PC-9 (cell line): Measurements from ENCODE around the gene SERPINB8. TPM values are rescaled to one million over a fixed set of nuclear protein-coding genes. Genes with fewer than 3 reads are reported as not detected.

Experiments used
- BruUV-seq: library from RNA; stranded (reverse); fragments of 400-500 nt; replicated peaks from 2 replicates; lab custom pipeline; 2021; lab: Mats Ljungman, UMichigan
- CTCF ChIA-PET: fragments of 300-600 bp; sonication (Branson Sonifier 250); formaldehyde crosslinking; loops from one replicate; lab custom pipeline; 2022; ENCODE audit warnings: antibody characterized with exemption; lab: Charles Lee
- POLR2A ChIA-PET: fragments of 300-600 bp; sonication (Branson Sonifier 250); formaldehyde crosslinking; loops from one replicate; lab custom pipeline; 2022; ENCODE audit warnings: antibody characterized with exemption; ENCODE audit not compliant: unreplicated experiment; lab: Charles Lee
- DNase-seq, 2 experiments: peaks; one replicate each; pipeline versions ENCODE4 v3.0.0 to v3.0.0-alpha.2; 2015 to 2022; ENCODE audit warnings: mixed read lengths in 1 of 2
- H2AFZ ChIP-seq: fragments of 200-600 bp; sonication (generic); 2 replicates; pipeline ENCODE4 v1.8.1; 2017; ENCODE audit warnings: antibody characterized with exemption
- H3F3A ChIP-seq: fragments of 200-600 bp; sonication (generic); 2 replicates; pipeline ENCODE4 v1.8.1; 2017; ENCODE audit warnings: antibody characterized with exemption, mild to moderate bottlenecking, low read depth; ENCODE audit not compliant: insufficient read depth
- H3K27ac ChIP-seq: fragments of 200-600 bp; sonication (generic); 2 replicates; pipeline ENCODE4 v1.6.1; 2016; ENCODE audit warnings: mixed run types
- H3K27me3 ChIP-seq: fragments of 200-600 bp; sonication (generic); 2 replicates; pipeline ENCODE4 v1.6.1; 2016; ENCODE audit warnings: low read depth, mixed run types; ENCODE audit not compliant: insufficient read depth
- H3K36me3 ChIP-seq: fragments of 200-600 bp; sonication (generic); 2 replicates; pipeline ENCODE4 v1.6.1; 2016; ENCODE audit warnings: low read depth, mixed run types
- H3K4me1 ChIP-seq: fragments of 200-600 bp; sonication (generic); replicated peaks from 2 replicates; pipeline ENCODE4 v1.6.1; 2016; ENCODE audit warnings: mixed run types; ENCODE audit not compliant: insufficient read depth
- H3K4me2 ChIP-seq: fragments of 200-600 bp; sonication (generic); 2 replicates; pipeline ENCODE4 v1.6.1; 2017; ENCODE audit warnings: mixed run types
- H3K4me3 ChIP-seq: fragments of 200-600 bp; sonication (generic); 2 replicates; pipeline ENCODE4 v1.6.1; 2016; ENCODE audit warnings: mixed run types
- H3K79me2 ChIP-seq: fragments of 200-600 bp; sonication (generic); 2 replicates; pipeline ENCODE4 v1.6.1; 2017; ENCODE audit warnings: low read depth, mixed run types
- H3K9me2 ChIP-seq: fragments of 200-600 bp; sonication (generic); 2 replicates; pipeline ENCODE4 v1.8.1; 2017; ENCODE audit warnings: mild to moderate bottlenecking; ENCODE audit not compliant: insufficient read depth
- H3K9me3 ChIP-seq: fragments of 200-600 bp; sonication (generic); 2 replicates; pipeline ENCODE4 v1.8.1; 2016; ENCODE audit warnings: low read depth; ENCODE audit not compliant: insufficient read depth
- H4K20me1 ChIP-seq: fragments of 200-600 bp; sonication (generic); 2 replicates; pipeline ENCODE4 v1.8.1; 2017; ENCODE audit not compliant: insufficient read depth
- CTCF ChIP-seq: fragments of 200-600 bp; sonication (generic); conservative IDR thresholded peaks from 2 replicates; pipeline ENCODE4 v1.6.1; 2017; ENCODE audit warnings: mixed run types, antibody characterized with exemption, mild to moderate bottlenecking, moderate library complexity
- EZH2 ChIP-seq: fragments of 200-600 bp; sonication (generic); IDR thresholded peaks from 2 replicates; pipeline ENCODE4 v1.8.0; 2017; ENCODE audit warnings: antibody characterized with exemption, low read depth
- intact Hi-C: fragments of 100-400 bp; cut with micrococcal nuclease; formaldehyde crosslinking; loops from one replicate; pipeline ENCODE4 v1.10.0; 2022; ENCODE audit not compliant: unreplicated experiment
- total RNA-seq: library from RNA; stranded (reverse); gene quantifications from 2 replicates; pipeline ENCODE4 v1.2.3, GENCODE V29; 2021

The SERPINB8 gene
- total RNA-seq, 1 experiment from 2014 or later = 7.2 TPM

GRCh38 chr18:63964908-63965307, 5.0 kb upstream of the SERPINB8 start:
- POLR2A ChIA-PET = no interaction called here
- Histone ChIP-seq H3K9me3 (no peaks in the 10 kb centered on the region), H3K27me3 (no peaks in the 10 kb centered on the region), H3K9me2 (no peaks in the 10 kb centered on the region), H3K4me1 (peaks cover 13% of the 10 kb centered on the region), H3K36me3 (no peaks in the 10 kb centered on the region), H3F3A (peaks cover 14% of the 10 kb centered on the region), H3K4me2 (no peak overlapping the region), H3K79me2 (no peaks in the 10 kb centered on the region), H3K27ac (no peak overlapping the region), H2AFZ (no peak overlapping the region), H3K4me3 (no peak overlapping the region), H4K20me1 (no peaks in the 10 kb centered on the region)
- intact Hi-C loops = no loop called here
- DNase-seq = no peak
- CTCF ChIA-PET = no interaction called here
- no TSS peak for BruUV-seq
- TF ChIP-seq CTCF = no peak
- no peak for TF ChIP-seq EZH2

- Histone ChIP-seq H4K20me1 (no peaks in the 10 kb centered on the region), H2AFZ (no peak overlapping the region), H3K4me3 (no peak overlapping the region), H3K79me2 (no peaks in the 10 kb centered on the region), H3K36me3 (no peaks in the 10 kb centered on the region), H3K9me2 (no peaks in the 10 kb centered on the region), H3K4me2 (no peak overlapping the region), H3K9me3 (no peaks in the 10 kb centered on the region), H3K27ac (no peak overlapping the region), H3K4me1 (peaks cover 13% of the 10 kb centered on the region), H3K27me3 (no peaks in the 10 kb centered on the region), H3F3A (peaks cover 20% of the 10 kb centered on the region)
- TF ChIP-seq EZH2 (no peak), CTCF (no peak)
- no TSS peak for BruUV-seq
- CTCF ChIA-PET = interaction anchor here (0.6 kb wide), 1 partner anchor 728 kb away, joined by 5 read pairs; no protein-coding TSS in a partner anchor
- DNase-seq = no peak
- POLR2A ChIA-PET = no interaction called here
- intact Hi-C loops = no loop called here
These were observed 4.1 kb upstream of the SERPINB8 start for GRCh38 chr18:63965716-63966330.

- POLR2A ChIA-PET = interaction anchor here (0.6 to 1.1 kb wide), 4 partner anchors 87 to 610 kb away, joined by 3 to 4 read pairs (median 3); no protein-coding TSS in a partner anchor
- Histone ChIP-seq H3K79me2 (peaks cover 25% of the 10 kb centered on the region), H3K4me3 (peak overlapping the region; percentile 73), H4K20me1 (no peaks in the 10 kb centered on the region; the same call in 1 of the 2 replicates), H3K4me1 (peaks cover 18% of the 10 kb centered on the region), H3K9me2 (no peaks in the 10 kb centered on the region), H2AFZ (peak overlapping the region; percentile 83), H3K27ac (peak overlapping the region; percentile 97), H3K36me3 (no peaks in the 10 kb centered on the region), H3F3A (peaks cover 31% of the 10 kb centered on the region), H3K9me3 (peaks cover 3% of the 10 kb centered on the region; the same call in 1 of the 2 replicates), H3K4me2 (peak overlapping the region; percentile 79), H3K27me3 (no peaks in the 10 kb centered on the region)
- TF ChIP-seq EZH2 = no peak
- TF ChIP-seq CTCF = no peak
- CTCF ChIA-PET = interaction anchor here (0.6 kb wide), 2 partner anchors 143 to 463 kb away, joined by 3 to 4 read pairs; no protein-coding TSS in a partner anchor
- no TSS peak for BruUV-seq
- intact Hi-C loops = loop anchor here (10.0 kb wide), 2 partner anchors 456 to 546 kb away; partner anchors contain the start of gene VPS4B
- DNase-seq = peak; percentile 60 to 68
These were observed 926 bp downstream of the SERPINB8 start for GRCh38 chr18:63970809-63971205.
